HepG2 (cell line): Measurements from ENCODE around the gene CD164L2. TPM values are rescaled to one million over a fixed set of nuclear protein-coding genes. Genes with fewer than 3 reads are reported as not detected.

Source experiments
- ATF6 ChIP-seq: sonication (generic); formaldehyde crosslinking; conservative IDR thresholded peaks from 2 replicates; pipeline ENCODE4 v1.4.0; 2020; ENCODE audit warnings: missing genetic modification reagents
- CAMTA2 ChIP-seq: sonication (generic); formaldehyde crosslinking; IDR thresholded peaks from 2 replicates; pipeline ENCODE4 v1.4.0; 2020; ENCODE audit warnings: mild to moderate bottlenecking, missing genetic modification reagents, borderline replicate concordance
- ELF3 ChIP-seq: IDR thresholded peaks from 2 replicates; pipeline ENCODE4 v1.6.1; 2016; ENCODE audit warnings: missing genetic modification reagents, missing compliant biosample characterization
- HMGA1 ChIP-seq: sonication (generic); formaldehyde crosslinking; conservative IDR thresholded peaks from 2 replicates; pipeline ENCODE4 v1.4.0; 2020; ENCODE audit warnings: missing genetic modification reagents
- JUNB ChIP-seq: sonication (generic); formaldehyde crosslinking; IDR thresholded peaks from 2 replicates; pipeline ENCODE4 v1.8.0; 2022; ENCODE audit warnings: missing genetic modification reagents, mild to moderate bottlenecking, borderline replicate concordance
- PLRG1 ChIP-seq: fragments of 450-650 bp; conservative IDR thresholded peaks from 2 replicates; pipeline ENCODE4 v1.6.1; 2016
- POGK ChIP-seq: sonication (generic); formaldehyde crosslinking; conservative IDR thresholded peaks from 2 replicates; pipeline ENCODE4 v1.8.0; 2022; ENCODE audit warnings: mild to moderate bottlenecking, moderate library complexity, missing genetic modification reagents
- RBM22 ChIP-seq: fragments of 200-400 bp; formaldehyde crosslinking; optimal IDR thresholded peaks from 2 replicates; pipeline ENCODE3; 2017; ENCODE audit warnings: mild to moderate bottlenecking, low read length, moderate library complexity
- TBX3 ChIP-seq: fragments of 450-650 bp; IDR thresholded peaks from 2 replicates; pipeline ENCODE4 v1.6.1; 2017; ENCODE audit warnings: antibody characterized with exemption, mild to moderate bottlenecking, inconsistent platforms, borderline replicate concordance
- UBTF ChIP-seq: sonication (generic); formaldehyde crosslinking; IDR thresholded peaks from 2 replicates; pipeline ENCODE4 v1.4.0; 2020; ENCODE audit warnings: mild to moderate bottlenecking, missing genetic modification reagents
- ZBTB21 ChIP-seq: sonication (generic); formaldehyde crosslinking; IDR thresholded peaks from 2 replicates; pipeline ENCODE4 v1.4.0; 2020; ENCODE audit warnings: missing genetic modification reagents
- ZMAT5 ChIP-seq: sonication (generic); formaldehyde crosslinking; IDR thresholded peaks from 2 replicates; pipeline ENCODE4 v1.5.0; 2020; ENCODE audit warnings: mild to moderate bottlenecking, low read depth, missing genetic modification reagents, borderline replicate concordance
- ZNF646 ChIP-seq: sonication (generic); formaldehyde crosslinking; IDR thresholded peaks from 2 replicates; pipeline ENCODE4 v1.9.0; 2021; ENCODE audit warnings: mild to moderate bottlenecking, missing genetic modification reagents
- ZNF678 ChIP-seq: sonication (generic); formaldehyde crosslinking; IDR thresholded peaks from 2 replicates; pipeline ENCODE4 v1.4.0; 2020; ENCODE audit warnings: mild to moderate bottlenecking, missing genetic modification reagents
- ZNF720 ChIP-seq: sonication (generic); formaldehyde crosslinking; IDR thresholded peaks from 2 replicates; pipeline ENCODE4 v1.4.0; 2020; ENCODE audit warnings: missing genetic modification reagents
- ZNF772 ChIP-seq: sonication (generic); formaldehyde crosslinking; IDR thresholded peaks from 2 replicates; pipeline ENCODE4 v1.5.0; 2020; ENCODE audit warnings: mild to moderate bottlenecking, missing genetic modification reagents
- polyA plus RNA-seq, 8 experiments: library from polyadenylated mRNA; depleted of rRNA in 3 of 8; stranded (reverse) in 7 of 8; unstranded in 1 of 8; fragments of >200 nt; fragmentation: Illumina TruSeq in 4 of 8; extraction: Trizol in 4 of 8; gene quantifications; 2 replicates each; pipeline versions ENCODE4 v1.2.1 to v1.2.3, GENCODE V29; 2011 to 2016; ENCODE audit warnings: low read depth in 4 of 8, missing spikeins in 1 of 8, mixed read lengths in 1 of 8; ENCODE audit not compliant: insufficient read depth in 1 of 8
- total RNA-seq, 5 experiments: library from RNA; depleted of rRNA; stranded (reverse); fragments of >200 nt; fragmentation: Illumina TruSeq; extraction: Trizol; gene quantifications; 2 replicates each; pipeline ENCODE4 v1.2.3, GENCODE V29; 2016; ENCODE audit warnings: low read depth in 1 of 5

Gene CD164L2
- total and polyA plus RNA-seq, 2 of the 13 experiments (the other 11 are each of a cell fraction or from before 2014, with no cell fraction given) = not detected

GRCh38 chr1:27392096-27392777 lies 9.1 kb upstream of the CD164L2 start, which contains the start of gene GPR3 (continued):
- TF ChIP-seq ZMAT5 (no peak), ZNF646 (CRISPR knock-in tag) (no peak), ELF3 (CRISPR knock-in tag) (peak; percentile 20; the same call in 1 of the 2 replicates), UBTF (CRISPR knock-in tag) (0 out of 2 replicates have a peak, but pooled peaks have one; percentile 11), ATF6 (CRISPR knock-in tag) (no peak), HMGA1 (no peak), RBM22 (no peak), POGK (peak; percentile 79), ZBTB21 (no peak), JUNB (no peak), TBX3 (no peak), ZNF772 (CRISPR knock-in tag) (no peak), CAMTA2 (CRISPR knock-in tag) (no peak), ZNF720 (CRISPR knock-in tag) (no peak), ZNF678 (CRISPR knock-in tag) (no peak), PLRG1 (no peak)
